Mesothelial cell of epicardium (in vitro differentiated cells): Measurements from ENCODE around the gene ZNF516. TPM values are rescaled to one million over a fixed set of nuclear protein-coding genes. Genes with fewer than 3 reads are reported as not detected.

Experiments
- DNase-seq, 2 experiments: peaks; one replicate each; pipeline ENCODE4 v3.0.0; 2021; ENCODE audit warnings: low spot score in 2 of 2; ENCODE audit not compliant: unreplicated experiment in 2 of 2
- H3K27ac Mint-ChIP-seq: 2 replicates; pipeline ENCODE4 v1.8.0; 2021; ENCODE audit warnings: mixed read lengths
- H3K27me3 Mint-ChIP-seq: 2 replicates; pipeline ENCODE4 v1.8.0; 2021; ENCODE audit warnings: low read depth, mixed read lengths
- H3K36me3 Mint-ChIP-seq: 2 replicates; pipeline ENCODE4 v1.8.0; 2021; ENCODE audit warnings: mixed read lengths
- H3K4me1 Mint-ChIP-seq: 2 replicates; pipeline ENCODE4 v1.8.0; 2021; ENCODE audit warnings: mixed read lengths
- H3K4me3 Mint-ChIP-seq: 2 replicates; pipeline ENCODE4 v1.8.0; 2021; ENCODE audit warnings: mild to moderate bottlenecking, moderate library complexity, mixed read lengths
- H3K9me3 Mint-ChIP-seq: 2 replicates; pipeline ENCODE4 v1.8.0; 2021; ENCODE audit warnings: mixed read lengths
- CTCF ChIP-seq: fragments of 200-600 bp; sonication (generic); IDR thresholded peaks from one replicate; pipeline ENCODE4 v1.5.0; 2021; ENCODE audit warnings: antibody characterized with exemption; ENCODE audit not compliant: unreplicated experiment
- total RNA-seq: library from RNA; stranded (reverse); gene quantifications from 3 replicates; pipeline ENCODE4 v1.2.1, GENCODE V29; 2021

The ZNF516 gene
- total RNA-seq, 1 donor from 2014 or later = 92.1 TPM

- Mint-ChIP-seq H3K27ac (no peak overlapping the region), H3K9me3 (peaks cover 12% of the 10 kb centered on the region)
- DNase-seq = no peak
These were observed 154.6 kb downstream of the ZNF516 start for GRCh38 chr18:76340410-76340809.

GRCh38 chr18:76339246-76339620, 155.8 kb downstream of the ZNF516 start:
- TF ChIP-seq CTCF = no peak
- Mint-ChIP-seq H3K27ac (no peak overlapping the region), H3K4me3 (no peak overlapping the region), H3K9me3 (peaks cover 13% of the 10 kb centered on the region), H3K27me3 (no peaks in the 10 kb centered on the region), H3K4me1 (no peaks in the 10 kb centered on the region), H3K36me3 (no peaks in the 10 kb centered on the region)
- DNase-seq = no peak

More at GRCh38 chr18:76340410-76340809, 154.6 kb downstream of the ZNF516 start:
- Mint-ChIP-seq H3K27me3 (no peaks in the 10 kb centered on the region), H3K36me3 (no peaks in the 10 kb centered on the region), H3K4me3 (no peak overlapping the region), H3K4me1 (no peaks in the 10 kb centered on the region)
- TF ChIP-seq CTCF = no peak

- no peaks in the 10 kb centered on the region for H3K27me3 Mint-ChIP-seq
- H3K9me3 Mint-ChIP-seq = peaks cover 18% of the 10 kb centered on the region
- DNase-seq = no peak
- TF ChIP-seq CTCF = no peak
- H3K27ac Mint-ChIP-seq = no peak overlapping the region
- no peak overlapping the region for H3K4me3 Mint-ChIP-seq
- H3K36me3 Mint-ChIP-seq = no peaks in the 10 kb centered on the region
- H3K4me1 Mint-ChIP-seq = no peaks in the 10 kb centered on the region
These were observed 156.3 kb downstream of the ZNF516 start for GRCh38 chr18:76338619-76339245.

- no peak overlapping the region for H3K4me3 Mint-ChIP-seq
- peaks cover 24% of the 10 kb centered on the region for H3K9me3 Mint-ChIP-seq
- H3K27ac Mint-ChIP-seq = no peak overlapping the region
- no peak for DNase-seq
- H3K4me1 Mint-ChIP-seq = no peaks in the 10 kb centered on the region
- no peaks in the 10 kb centered on the region for H3K36me3 Mint-ChIP-seq
- H3K27me3 Mint-ChIP-seq = no peaks in the 10 kb centered on the region
- TF ChIP-seq CTCF = no peak
These were observed 157.0 kb downstream of the ZNF516 start for GRCh38 chr18:76338088-76338487.

GRCh38 chr18:76335859-76336640, 159.0 kb downstream of the ZNF516 start:
- Mint-ChIP-seq H3K4me1 (no peaks in the 10 kb centered on the region), H3K36me3 (peaks cover 1% of the 10 kb centered on the region), H3K27me3 (no peaks in the 10 kb centered on the region), H3K27ac (no peak overlapping the region), H3K9me3 (peaks cover 37% of the 10 kb centered on the region), H3K4me3 (no peak overlapping the region)
- TF ChIP-seq CTCF = no peak
- no peak for DNase-seq
